Astrocyte (in vitro differentiated cells and primary cell): ENCODE measurements around the gene ROR1. TPM values are rescaled to one million over a fixed set of nuclear protein-coding genes. Genes with fewer than 3 reads are reported as not detected.

Source experiments
- DNase-seq: peaks from one replicate; pipeline ENCODE4 v3.0.0-alpha.2; 2010; ENCODE audit warnings: low read depth
- FAIRE-seq: peaks from 2 replicates; lab custom pipeline; 2011; peaks lifted over from hg19 to GRCh38; lab: Jason Lieb, UNC
- H2AFZ ChIP-seq: 2 replicates; pipeline ENCODE4 v1.6.0; 2012; ENCODE audit warnings: low read depth, low read length, inconsistent platforms
- H3K27ac ChIP-seq: 2 replicates; pipeline ENCODE4 v1.5.1; 2011; ENCODE audit warnings: low read depth, low read length, inconsistent platforms
- H3K27me3 ChIP-seq: 2 replicates; pipeline ENCODE4 v1.6.0; 2011; ENCODE audit warnings: low read length, inconsistent platforms; ENCODE audit not compliant: insufficient read depth
- H3K36me3 ChIP-seq: 2 replicates; pipeline ENCODE4 v1.5.1; 2011; ENCODE audit warnings: low read length, inconsistent platforms; ENCODE audit not compliant: insufficient read depth
- H3K4me1 ChIP-seq: 2 replicates; pipeline ENCODE4 v1.5.1; 2011; ENCODE audit warnings: low read length, inconsistent platforms; ENCODE audit not compliant: insufficient read depth
- H3K4me2 ChIP-seq: 2 replicates; pipeline ENCODE4 v1.6.0; 2012; ENCODE audit warnings: low read length, inconsistent platforms
- H3K4me3 ChIP-seq: 2 replicates; pipeline ENCODE4 v1.5.1; 2011; ENCODE audit warnings: low read depth, mild to moderate bottlenecking, low read length, inconsistent platforms; ENCODE audit not compliant: insufficient read depth
- H3K79me2 ChIP-seq: 2 replicates; pipeline ENCODE4 v1.6.0; 2012; ENCODE audit warnings: mild to moderate bottlenecking, low read length, inconsistent platforms; ENCODE audit not compliant: insufficient read depth
- H3K9ac ChIP-seq: 2 replicates; pipeline ENCODE4 v1.6.0; 2012; ENCODE audit warnings: mild to moderate bottlenecking, low read length, inconsistent platforms
- H3K9me3 ChIP-seq: 2 replicates; pipeline ENCODE4 v1.5.1; 2012; ENCODE audit warnings: low read depth, mild to moderate bottlenecking, low read length, inconsistent platforms; ENCODE audit not compliant: insufficient read depth
- H4K20me1 ChIP-seq: 2 replicates; pipeline ENCODE4 v1.6.0; 2012; ENCODE audit warnings: low read length, inconsistent platforms; ENCODE audit not compliant: insufficient read depth
- H3K27ac Mint-ChIP-seq: one replicate; pipeline ENCODE4 v1.8.0; 2021; ENCODE audit warnings: mild to moderate bottlenecking, mixed read lengths; ENCODE audit not compliant: unreplicated experiment
- H3K27me3 Mint-ChIP-seq: one replicate; pipeline ENCODE4 v1.8.0; 2021; ENCODE audit warnings: low read depth, mixed read lengths; ENCODE audit not compliant: unreplicated experiment
- H3K36me3 Mint-ChIP-seq: one replicate; pipeline ENCODE4 v1.8.0; 2021; ENCODE audit warnings: low read depth, mixed read lengths; ENCODE audit not compliant: unreplicated experiment
- H3K4me1 Mint-ChIP-seq: one replicate; pipeline ENCODE4 v1.8.0; 2021; ENCODE audit warnings: low read depth, mixed read lengths; ENCODE audit not compliant: unreplicated experiment
- H3K4me3 Mint-ChIP-seq: one replicate; pipeline ENCODE4 v1.8.0; 2021; ENCODE audit warnings: mild to moderate bottlenecking, moderate library complexity, mixed read lengths; ENCODE audit not compliant: unreplicated experiment
- H3K9me3 Mint-ChIP-seq: one replicate; pipeline ENCODE4 v1.8.0; 2021; ENCODE audit warnings: mild to moderate bottlenecking, mixed read lengths; ENCODE audit not compliant: unreplicated experiment
- EZH2 ChIP-seq: IDR thresholded peaks from 2 replicates; pipeline ENCODE4 v1.6.1; 2012; ENCODE audit warnings: mild to moderate bottlenecking, low read length, inconsistent platforms; ENCODE audit not compliant: insufficient read depth
- total RNA-seq: library from RNA; stranded (reverse); gene quantifications from 2 replicates; pipeline ENCODE4 v1.2.1, GENCODE V29; 2021
- TF ChIP-seq, protein P1 (sequence below): IDR thresholded peaks from 2 replicates; pipeline ENCODE4 v1.5.1; 2011; ENCODE audit warnings: low read depth, mild to moderate bottlenecking, inconsistent platforms, low read length, moderate library complexity; ENCODE audit not compliant: insufficient read depth

Gene ROR1
- total RNA-seq, 1 donor from 2014 or later: 38.3 TPM

DNA sequence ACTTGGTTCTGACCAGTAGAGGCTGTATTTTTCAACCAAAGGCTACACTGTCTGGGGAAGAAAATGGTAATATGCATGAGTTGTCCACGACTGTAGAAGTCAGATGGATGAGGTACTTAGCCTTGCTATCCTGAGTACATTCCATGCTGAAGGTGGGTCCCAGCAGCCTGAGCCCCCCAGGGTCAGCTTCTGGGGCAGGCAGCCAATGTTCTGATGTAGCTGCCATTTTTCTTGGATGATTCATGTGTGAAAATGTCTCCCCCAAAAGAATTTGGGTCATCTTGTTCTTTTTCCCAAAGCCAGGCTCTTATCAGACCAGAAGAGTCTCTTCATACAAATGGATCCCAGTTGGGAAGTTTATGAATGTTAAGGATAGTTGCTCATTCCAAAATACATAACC, 257.4 kb downstream of the ROR1 start:
- Histone ChIP-seq H3K27me3 (no peaks in the 10 kb centered on the region), H4K20me1 (no peaks in the 10 kb centered on the region), H3K9ac (peak overlapping the region; percentile 46), H2AFZ (no peak overlapping the region), H3K9me3 (no peaks in the 10 kb centered on the region), H3K36me3 (no peaks in the 10 kb centered on the region), H3K4me2 (no peak overlapping the region), H3K79me2 (no peaks in the 10 kb centered on the region), H3K27ac (peak overlapping the region; percentile 74), H3K4me3 (no peak overlapping the region), H3K4me1 (peaks cover 5% of the 10 kb centered on the region)
- Mint-ChIP-seq H3K4me1 (peaks cover 14% of the 10 kb centered on the region), H3K9me3 (peaks cover 4% of the 10 kb centered on the region), H3K27ac (peak overlapping the region; percentile 77), H3K36me3 (peaks cover 14% of the 10 kb centered on the region), H3K4me3 (no peak overlapping the region), H3K27me3 (no peaks in the 10 kb centered on the region)
- peak; percentile 53 for DNase-seq
- FAIRE-seq: no peak
- TF ChIP-seq EZH2: no peak
- TF ChIP-seq, protein P1, sequence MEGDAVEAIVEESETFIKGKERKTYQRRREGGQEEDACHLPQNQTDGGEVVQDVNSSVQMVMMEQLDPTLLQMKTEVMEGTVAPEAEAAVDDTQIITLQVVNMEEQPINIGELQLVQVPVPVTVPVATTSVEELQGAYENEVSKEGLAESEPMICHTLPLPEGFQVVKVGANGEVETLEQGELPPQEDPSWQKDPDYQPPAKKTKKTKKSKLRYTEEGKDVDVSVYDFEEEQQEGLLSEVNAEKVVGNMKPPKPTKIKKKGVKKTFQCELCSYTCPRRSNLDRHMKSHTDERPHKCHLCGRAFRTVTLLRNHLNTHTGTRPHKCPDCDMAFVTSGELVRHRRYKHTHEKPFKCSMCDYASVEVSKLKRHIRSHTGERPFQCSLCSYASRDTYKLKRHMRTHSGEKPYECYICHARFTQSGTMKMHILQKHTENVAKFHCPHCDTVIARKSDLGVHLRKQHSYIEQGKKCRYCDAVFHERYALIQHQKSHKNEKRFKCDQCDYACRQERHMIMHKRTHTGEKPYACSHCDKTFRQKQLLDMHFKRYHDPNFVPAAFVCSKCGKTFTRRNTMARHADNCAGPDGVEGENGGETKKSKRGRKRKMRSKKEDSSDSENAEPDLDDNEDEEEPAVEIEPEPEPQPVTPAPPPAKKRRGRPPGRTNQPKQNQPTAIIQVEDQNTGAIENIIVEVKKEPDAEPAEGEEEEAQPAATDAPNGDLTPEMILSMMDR: no peak

DNA sequence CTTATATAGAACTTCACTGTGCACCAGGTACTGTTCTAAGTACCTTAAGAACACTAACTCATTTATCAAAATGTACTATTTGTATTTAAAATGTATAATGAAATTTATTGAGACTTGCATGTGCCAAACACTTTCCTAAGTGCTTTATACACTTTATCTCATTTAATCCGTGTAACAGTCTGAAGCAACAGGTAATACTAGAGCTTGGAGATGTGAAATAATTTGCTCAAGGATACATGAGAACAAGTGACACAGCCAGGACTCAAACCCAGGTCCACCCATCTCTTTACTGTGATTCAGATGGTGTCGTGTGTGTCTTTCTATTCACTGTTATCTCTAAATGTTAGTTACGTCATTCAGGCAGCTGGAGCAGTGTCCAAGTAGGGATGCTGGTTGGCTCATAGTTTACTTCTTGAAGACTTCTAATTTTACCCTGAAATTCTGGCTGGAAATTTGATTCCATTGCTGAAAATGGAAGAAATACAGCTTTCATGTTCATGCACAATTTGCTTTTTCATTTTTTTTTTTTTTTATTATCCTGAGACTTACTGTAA, 259.9 kb downstream of the ROR1 start:
- Histone ChIP-seq H2AFZ (no peak overlapping the region), H3K27me3 (no peaks in the 10 kb centered on the region), H3K9me3 (no peaks in the 10 kb centered on the region), H4K20me1 (no peaks in the 10 kb centered on the region), H3K4me3 (no peak overlapping the region), H3K79me2 (no peaks in the 10 kb centered on the region), H3K4me1 (peaks cover 13% of the 10 kb centered on the region), H3K27ac (peak overlapping the region; percentile 14), H3K36me3 (no peaks in the 10 kb centered on the region), H3K9ac (no peak overlapping the region), H3K4me2 (no peak overlapping the region)
- Mint-ChIP-seq H3K27ac (no peak overlapping the region), H3K27me3 (no peaks in the 10 kb centered on the region), H3K9me3 (peaks cover 1% of the 10 kb centered on the region), H3K4me1 (peaks cover 28% of the 10 kb centered on the region), H3K4me3 (no peak overlapping the region), H3K36me3 (peaks cover 16% of the 10 kb centered on the region)
- peak; percentile 80 for DNase-seq
- no peak for TF ChIP-seq EZH2
- TF ChIP-seq, protein P1: no peak
- FAIRE-seq: peak; percentile 13

GRCh38 chr1:64036549-64036948, 262.7 kb downstream of the ROR1 start:
- Histone ChIP-seq H2AFZ (no peak overlapping the region), H3K27me3 (no peaks in the 10 kb centered on the region), H3K9me3 (no peaks in the 10 kb centered on the region), H3K27ac (no peak overlapping the region), H3K9ac (no peak overlapping the region), H3K36me3 (no peaks in the 10 kb centered on the region), H4K20me1 (no peaks in the 10 kb centered on the region), H3K79me2 (no peaks in the 10 kb centered on the region), H3K4me3 (no peak overlapping the region), H3K4me2 (no peak overlapping the region), H3K4me1 (peaks cover 26% of the 10 kb centered on the region)
- TF ChIP-seq EZH2: no peak
- TF ChIP-seq, protein P1: no peak
- DNase-seq (no peak), FAIRE-seq (no peak)
- Mint-ChIP-seq H3K4me1 (peaks cover 40% of the 10 kb centered on the region), H3K36me3 (peaks cover 13% of the 10 kb centered on the region), H3K4me3 (no peak overlapping the region), H3K9me3 (no peaks in the 10 kb centered on the region), H3K27ac (peak overlapping the region; percentile 9), H3K27me3 (no peaks in the 10 kb centered on the region)
